Suprapubic skin (tissue), 4 donors: ENCODE data around the gene EPHA5.

ENCODE experiments used
- POLR2A ChIP-seq, 2 donors: fragments of 450-650 bp; IDR thresholded peaks; one replicate each; pipeline ENCODE4 v1.6.1; 2017; ENCODE audit warnings: antibody characterized with exemption in 2 of 2, mild to moderate bottlenecking in 2 of 2, moderate library complexity in 2 of 2
- POLR2AphosphoS5 ChIP-seq, 3 donors: sonication (generic); formaldehyde crosslinking; IDR thresholded peaks; one replicate each; pipeline ENCODE4 v1.6.1; 2017; ENCODE audit warnings: antibody characterized with exemption in 3 of 3
- TF ChIP-seq, protein P1 (sequence below), 2 donors: fragments of 200-600 bp in 1 of 2; fragments of 450-650 bp in 1 of 2; sonication (generic) in 1 of 2; IDR thresholded peaks; one replicate each; pipeline ENCODE4 v1.5.1; 2016 to 2019; ENCODE audit warnings: antibody characterized with exemption in 2 of 2, mild to moderate bottlenecking in 1 of 2, moderate library complexity in 1 of 2

DNA sequence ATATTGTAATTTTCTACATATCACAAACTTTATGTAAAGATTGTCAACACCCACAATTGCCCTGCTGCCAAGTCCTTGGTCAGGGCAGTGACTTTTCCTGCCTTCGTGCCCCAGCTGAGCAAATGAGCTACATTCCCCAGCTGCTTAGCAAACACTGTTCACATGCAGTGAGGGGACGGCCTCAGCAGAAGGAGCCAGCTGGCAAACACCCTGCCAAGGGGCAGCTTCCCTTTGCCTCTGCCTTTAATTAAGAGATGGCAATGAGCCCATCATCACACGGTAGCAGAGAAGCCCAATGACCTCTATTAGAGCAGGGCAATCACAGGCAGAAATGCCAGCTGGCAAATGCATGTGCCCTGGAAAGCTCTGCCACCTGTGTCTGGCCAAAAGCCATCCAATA lies 253.4 kb downstream of the EPHA5 start:
- no peak for TF ChIP-seq POLR2AphosphoS5 (IDR thresholded peaks at IDR 0.05)
- TF ChIP-seq, protein P1, sequence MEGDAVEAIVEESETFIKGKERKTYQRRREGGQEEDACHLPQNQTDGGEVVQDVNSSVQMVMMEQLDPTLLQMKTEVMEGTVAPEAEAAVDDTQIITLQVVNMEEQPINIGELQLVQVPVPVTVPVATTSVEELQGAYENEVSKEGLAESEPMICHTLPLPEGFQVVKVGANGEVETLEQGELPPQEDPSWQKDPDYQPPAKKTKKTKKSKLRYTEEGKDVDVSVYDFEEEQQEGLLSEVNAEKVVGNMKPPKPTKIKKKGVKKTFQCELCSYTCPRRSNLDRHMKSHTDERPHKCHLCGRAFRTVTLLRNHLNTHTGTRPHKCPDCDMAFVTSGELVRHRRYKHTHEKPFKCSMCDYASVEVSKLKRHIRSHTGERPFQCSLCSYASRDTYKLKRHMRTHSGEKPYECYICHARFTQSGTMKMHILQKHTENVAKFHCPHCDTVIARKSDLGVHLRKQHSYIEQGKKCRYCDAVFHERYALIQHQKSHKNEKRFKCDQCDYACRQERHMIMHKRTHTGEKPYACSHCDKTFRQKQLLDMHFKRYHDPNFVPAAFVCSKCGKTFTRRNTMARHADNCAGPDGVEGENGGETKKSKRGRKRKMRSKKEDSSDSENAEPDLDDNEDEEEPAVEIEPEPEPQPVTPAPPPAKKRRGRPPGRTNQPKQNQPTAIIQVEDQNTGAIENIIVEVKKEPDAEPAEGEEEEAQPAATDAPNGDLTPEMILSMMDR (IDR thresholded peaks at IDR 0.05): no peak
- TF ChIP-seq POLR2A (IDR thresholded peaks at IDR 0.05): no peak
